Mucosa of rectum (tissue), 2 donors: Measurements from ENCODE around the gene LCP2.

Experiments
- H3K27ac ChIP-seq, 2 donors: one replicate each; pipeline ENCODE4 v1.7.0; 2013; ENCODE audit warnings: inconsistent platforms in 2 of 2, low read depth in 2 of 2, low read length in 2 of 2
- H3K27me3 ChIP-seq, 2 donors: one replicate each; pipeline ENCODE4 v1.7.0; 2013; ENCODE audit warnings: low read length in 2 of 2; ENCODE audit not compliant: control insufficient read depth in 2 of 2, insufficient read depth in 2 of 2
- H3K36me3 ChIP-seq, 2 donors: one replicate each; pipeline ENCODE4 v1.7.0; 2013; ENCODE audit warnings: low read length in 2 of 2; ENCODE audit not compliant: control insufficient read depth in 2 of 2, insufficient read depth in 2 of 2
- H3K4me1 ChIP-seq, 2 donors: one replicate each; pipeline ENCODE4 v1.7.0; 2013; ENCODE audit warnings: low read length in 2 of 2, mild to moderate bottlenecking in 1 of 2; ENCODE audit not compliant: control insufficient read depth in 2 of 2, insufficient read depth in 2 of 2
- H3K4me3 ChIP-seq, 2 donors: one replicate each; pipeline ENCODE4 v1.7.0; 2013; ENCODE audit warnings: low read length in 2 of 2
- H3K9ac ChIP-seq, 2 donors: one replicate each; pipeline ENCODE4 v1.7.0; 2013; ENCODE audit warnings: low read length in 2 of 2, low read depth in 1 of 2, mild to moderate bottlenecking in 1 of 2
- H3K9me3 ChIP-seq, 2 donors: one replicate each; pipeline ENCODE4 v1.7.0; 2013; ENCODE audit warnings: low read length in 2 of 2; ENCODE audit not compliant: control insufficient read depth in 2 of 2
- donor health status: healthy.
- donor health status: Normal muscosa, but diverticular disease.

LCP2 gene

GRCh38 chr5:170223360-170223759 is 74.2 kb downstream of the LCP2 start:
- no peak overlapping the region for H3K4me3 ChIP-seq
- no peak overlapping the region for H3K27ac ChIP-seq
- H3K9ac ChIP-seq, result no peak overlapping the region
- no peaks in the 10 kb centered on the region for H3K27me3 ChIP-seq
- H3K9me3 ChIP-seq, result no peaks in the 10 kb centered on the region
- no peaks in the 10 kb centered on the region for H3K36me3 ChIP-seq
- no peaks in the 10 kb centered on the region for H3K4me1 ChIP-seq

- H3K27ac ChIP-seq, result peak overlapping the region in 1 of 2 donors; percentile 18
- no peaks in the 10 kb centered on the region for H3K36me3 ChIP-seq
- no peak overlapping the region for H3K9ac ChIP-seq
- no peaks in the 10 kb centered on the region for H3K9me3 ChIP-seq
- no peaks in the 10 kb centered on the region for H3K4me1 ChIP-seq
- no peaks in the 10 kb centered on the region for H3K27me3 ChIP-seq
- H3K4me3 ChIP-seq, result no peak overlapping the region
These were observed 76.2 kb downstream of the LCP2 start for GRCh38 chr5:170221327-170221741.

GRCh38 chr5:170220191-170220590 is 77.4 kb downstream of the LCP2 start:
- Histone ChIP-seq H3K36me3 (no peaks in the 10 kb centered on the region), H3K9ac (no peak overlapping the region), H3K4me1 (no peaks in the 10 kb centered on the region), H3K27ac (no peak overlapping the region), H3K27me3 (no peaks in the 10 kb centered on the region), H3K9me3 (no peaks in the 10 kb centered on the region), H3K4me3 (no peak overlapping the region)

- Histone ChIP-seq H3K9me3 (no peaks in the 10 kb centered on the region), H3K4me3 (no peak overlapping the region), H3K4me1 (no peaks in the 10 kb centered on the region), H3K9ac (no peak overlapping the region), H3K27me3 (no peaks in the 10 kb centered on the region), H3K36me3 (no peaks in the 10 kb centered on the region), H3K27ac (no peak overlapping the region)
These were observed 78.0 kb downstream of the LCP2 start for GRCh38 chr5:170219615-170220014.

- H3K27me3 ChIP-seq, result no peaks in the 10 kb centered on the region
- no peaks in the 10 kb centered on the region for H3K36me3 ChIP-seq
- no peak overlapping the region for H3K4me3 ChIP-seq
- no peak overlapping the region for H3K27ac ChIP-seq
- H3K4me1 ChIP-seq, result no peaks in the 10 kb centered on the region
- H3K9ac ChIP-seq, result no peak overlapping the region
- no peaks in the 10 kb centered on the region for H3K9me3 ChIP-seq
These were observed 78.9 kb downstream of the LCP2 start for GRCh38 chr5:170218726-170219125.

- Histone ChIP-seq H3K9ac (no peak overlapping the region), H3K4me1 (no peaks in the 10 kb centered on the region), H3K4me3 (no peak overlapping the region), H3K36me3 (no peaks in the 10 kb centered on the region), H3K9me3 (no peaks in the 10 kb centered on the region), H3K27me3 (no peaks in the 10 kb centered on the region), H3K27ac (no peak overlapping the region)
These were observed 79.7 kb downstream of the LCP2 start for GRCh38 chr5:170217831-170218230.

- Histone ChIP-seq H3K27me3 (no peaks in the 10 kb centered on the region), H3K9me3 (no peaks in the 10 kb centered on the region), H3K36me3 (no peaks in the 10 kb centered on the region), H3K4me3 (no peak overlapping the region), H3K9ac (no peak overlapping the region), H3K27ac (no peak overlapping the region), H3K4me1 (no peaks in the 10 kb centered on the region)
These were observed 81.2 kb downstream of the LCP2 start for GRCh38 chr5:170216257-170216864.

- no peak overlapping the region for H3K27ac ChIP-seq
These were observed 85.8 kb downstream of the LCP2 start for GRCh38 chr5:170211575-170212334.

GRCh38 chr5:170206958-170207357 is 90.6 kb downstream of the LCP2 start:
- Histone ChIP-seq H3K9me3 (no peaks in the 10 kb centered on the region), H3K9ac (no peak overlapping the region), H3K4me3 (no peak overlapping the region), H3K27me3 (no peaks in the 10 kb centered on the region), H3K27ac (no peak overlapping the region), H3K36me3 (no peaks in the 10 kb centered on the region), H3K4me1 (no peaks in the 10 kb centered on the region)

More at GRCh38 chr5:170211575-170212334, 85.8 kb downstream of the LCP2 start:
- no peak overlapping the region for H3K9ac ChIP-seq
- H3K36me3 ChIP-seq, result no peaks in the 10 kb centered on the region
- no peak overlapping the region for H3K4me3 ChIP-seq
- no peaks in the 10 kb centered on the region for H3K4me1 ChIP-seq
- no peaks in the 10 kb centered on the region for H3K27me3 ChIP-seq
- H3K9me3 ChIP-seq, result no peaks in the 10 kb centered on the region

GRCh38 chr5:170206216-170206615 is 91.4 kb downstream of the LCP2 start:
- Histone ChIP-seq H3K4me1 (no peaks in the 10 kb centered on the region), H3K4me3 (no peak overlapping the region), H3K27ac (no peak overlapping the region), H3K36me3 (no peaks in the 10 kb centered on the region), H3K9ac (no peak overlapping the region), H3K27me3 (no peaks in the 10 kb centered on the region), H3K9me3 (no peaks in the 10 kb centered on the region)
